Measurements from ENCODE around the gene DNAH10. TPM values are rescaled to one million over a fixed set of nuclear protein-coding genes. Genes with fewer than 3 reads are reported as not detected.

DNAH10 gene
- total and polyA plus RNA-seq, 2 of the 4 experiments (the other 2 are of a cell fraction): 0.18 to 0.22 TPM

GRCh38 chr12:123924539-123924938 lies 162.4 kb downstream of the DNAH10 start:
- Histone ChIP-seq H2AK9ac (replicated peaks; ENCODE audit: low read depth, low read length, poor library complexity) (no peak overlapping the region), H3K4ac (ENCODE audit: low read depth, low read length) (no peak overlapping the region), H3K9me1 (ENCODE audit: insufficient read depth, low read length) (peaks cover 2% of the 10 kb centered on the region; the same call in 1 of the 2 replicates), H3K27me3 (ENCODE audit: control insufficient read depth, insufficient read depth, low read length) (no peaks in the 10 kb centered on the region), H3K27ac (ENCODE audit: insufficient read depth, low read length) (no peak overlapping the region), H3K4me2 (ENCODE audit: low read depth, low read length) (no peak overlapping the region), H3K18ac (ENCODE audit: low read depth, low read length) (no peak overlapping the region), H2BK20ac (ENCODE audit: low read depth, low read length) (no peak overlapping the region), H3K4me3 (ENCODE audit: insufficient read depth, low read depth, low read length) (no peak overlapping the region), H2BK5ac (ENCODE audit: low read depth, low read length, poor library complexity, severe bottlenecking) (no peak overlapping the region), H3K9me3 (ENCODE audit: control insufficient read depth, insufficient read depth, low read length) (no peaks in the 10 kb centered on the region), H3K56ac (ENCODE audit: extremely low read depth, insufficient read depth, low read length) (no peak overlapping the region), H3K4me1 (ENCODE audit: control insufficient read depth, insufficient read depth, low read length) (no peaks in the 10 kb centered on the region), H3K9ac (ENCODE audit: low read depth, low read length) (no peak overlapping the region), H3K14ac (replicated peaks; ENCODE audit: low read depth, low read length) (no peak overlapping the region), H2AFZ (replicated peaks; ENCODE audit: low read length, poor library complexity) (no peak overlapping the region), H2AK5ac (ENCODE audit: low read depth, low read length) (no peak overlapping the region), H4K91ac (ENCODE audit: insufficient read depth, low read depth, low read length) (no peak overlapping the region), H3K79me1 (ENCODE audit: low read depth in 1 of 2, low read length in 2 of 2) (no peaks in the 10 kb centered on the region), H3K36me3 (ENCODE audit: control insufficient read depth, insufficient read depth, low read length) (no peaks in the 10 kb centered on the region; the same call in 1 of the 2 replicates), H2BK15ac (ENCODE audit: low read depth, low read length) (no peak overlapping the region), H2BK120ac (ENCODE audit: low read depth, low read length) (no peak overlapping the region), H4K5ac (ENCODE audit: low read depth, low read length) (no peak overlapping the region), H4K20me1 (ENCODE audit: insufficient read depth, low read length) (no peaks in the 10 kb centered on the region), H3K23ac (ENCODE audit: low read depth, low read length) (no peak overlapping the region), H4K8ac (ENCODE audit: low read depth in 2 of 2, low read length in 2 of 2) (no peak overlapping the region)
- no peak for DNase-seq
- ATAC-seq (ENCODE audit: low read depth): no peak
- ChIA-PET POLR2A (ENCODE audit: unreplicated experiment) (no interaction called here), CTCF (no interaction called here)
- in situ Hi-C loops (cut with MboI; ENCODE audit: low sequenced_read_pairs) (no loop called here), dilution Hi-C loops (cut with HindIII; ENCODE audit: low sequenced_read_pairs, unreplicated experiment) (no loop called here), intact Hi-C loops (cut with micrococcal nuclease) (no loop called here)
- 100% methylated on average over 1 of the region's 4 CpGs; no CpG with 5 or more reads in 1 of the 2 experiments for WGBS, 2 experiments (ENCODE audit: extremely low coverage in 2 of 2, insufficient read length in 1 of 2)
- no TSS peak for BruUV-seq (replicated peaks)
- TF ChIP-seq CHD1 (IDR thresholded peaks at IDR 0.05; ENCODE audit: low read depth, low read length): no peak
- no peak for TF ChIP-seq FOS (IDR thresholded peaks at IDR 0.05; ENCODE audit: low read depth, low read length)
- no peak for TF ChIP-seq NFE2L2 (IDR thresholded peaks at IDR 0.05; ENCODE audit: low read depth, low read length)
- TF ChIP-seq MAFK (IDR thresholded peaks at IDR 0.05; ENCODE audit: low read depth, low read length): no peak
- TF ChIP-seq POLR2A (IDR thresholded peaks at IDR 0.05; ENCODE audit: low read depth, low read length): no peak
- TF ChIP-seq RAD21 (IDR thresholded peaks at IDR 0.05; ENCODE audit: low read length): no peak
- no peak for TF ChIP-seq MAZ (IDR thresholded peaks at IDR 0.05; ENCODE audit: borderline replicate concordance, low read depth, low read length)
- no peak for TF ChIP-seq USF2 (IDR thresholded peaks at IDR 0.05; ENCODE audit: low read depth, low read length)
- no peak for TF ChIP-seq RFX5 (IDR thresholded peaks at IDR 0.05; ENCODE audit: low read depth, low read length)
- no peak for TF ChIP-seq CEBPB (IDR thresholded peaks at IDR 0.05; ENCODE audit: low read depth, low read length)
- no peak for TF ChIP-seq RCOR1 (IDR thresholded peaks at IDR 0.05; ENCODE audit: insufficient replicate concordance, low read length)
- TF ChIP-seq, protein P1, sequence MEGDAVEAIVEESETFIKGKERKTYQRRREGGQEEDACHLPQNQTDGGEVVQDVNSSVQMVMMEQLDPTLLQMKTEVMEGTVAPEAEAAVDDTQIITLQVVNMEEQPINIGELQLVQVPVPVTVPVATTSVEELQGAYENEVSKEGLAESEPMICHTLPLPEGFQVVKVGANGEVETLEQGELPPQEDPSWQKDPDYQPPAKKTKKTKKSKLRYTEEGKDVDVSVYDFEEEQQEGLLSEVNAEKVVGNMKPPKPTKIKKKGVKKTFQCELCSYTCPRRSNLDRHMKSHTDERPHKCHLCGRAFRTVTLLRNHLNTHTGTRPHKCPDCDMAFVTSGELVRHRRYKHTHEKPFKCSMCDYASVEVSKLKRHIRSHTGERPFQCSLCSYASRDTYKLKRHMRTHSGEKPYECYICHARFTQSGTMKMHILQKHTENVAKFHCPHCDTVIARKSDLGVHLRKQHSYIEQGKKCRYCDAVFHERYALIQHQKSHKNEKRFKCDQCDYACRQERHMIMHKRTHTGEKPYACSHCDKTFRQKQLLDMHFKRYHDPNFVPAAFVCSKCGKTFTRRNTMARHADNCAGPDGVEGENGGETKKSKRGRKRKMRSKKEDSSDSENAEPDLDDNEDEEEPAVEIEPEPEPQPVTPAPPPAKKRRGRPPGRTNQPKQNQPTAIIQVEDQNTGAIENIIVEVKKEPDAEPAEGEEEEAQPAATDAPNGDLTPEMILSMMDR (conservative IDR thresholded peaks at IDR 0.05; ENCODE audit: low read depth, low read length): no peak
- no peak for TF ChIP-seq SMC3 (IDR thresholded peaks at IDR 0.05; ENCODE audit: low read depth, low read length)
- TF ChIP-seq, protein P2, sequence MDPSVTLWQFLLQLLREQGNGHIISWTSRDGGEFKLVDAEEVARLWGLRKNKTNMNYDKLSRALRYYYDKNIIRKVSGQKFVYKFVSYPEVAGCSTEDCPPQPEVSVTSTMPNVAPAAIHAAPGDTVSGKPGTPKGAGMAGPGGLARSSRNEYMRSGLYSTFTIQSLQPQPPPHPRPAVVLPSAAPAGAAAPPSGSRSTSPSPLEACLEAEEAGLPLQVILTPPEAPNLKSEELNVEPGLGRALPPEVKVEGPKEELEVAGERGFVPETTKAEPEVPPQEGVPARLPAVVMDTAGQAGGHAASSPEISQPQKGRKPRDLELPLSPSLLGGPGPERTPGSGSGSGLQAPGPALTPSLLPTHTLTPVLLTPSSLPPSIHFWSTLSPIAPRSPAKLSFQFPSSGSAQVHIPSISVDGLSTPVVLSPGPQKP (IDR thresholded peaks at IDR 0.05; ENCODE audit: borderline replicate concordance, low read depth, low read length): no peak
- no peak for TF ChIP-seq BHLHE40 (IDR thresholded peaks at IDR 0.05; ENCODE audit: low read depth, low read length)
- no peak for TF ChIP-seq MXI1 (IDR thresholded peaks at IDR 0.05; ENCODE audit: borderline replicate concordance, low read depth, low read length)
